Mesodermal cell (in vitro differentiated cells): ENCODE data around the gene EIF4A3.

ENCODE experiments used
- H3K27ac ChIP-seq: 2 replicates; pipeline ENCODE4 v1.7.0; 2013; ENCODE audit warnings: mild to moderate bottlenecking, low read depth, low read length, moderate library complexity; ENCODE audit not compliant: severe bottlenecking
- H3K36me3 ChIP-seq: 2 replicates; pipeline ENCODE4 v1.7.1; 2013; ENCODE audit warnings: mild to moderate bottlenecking, low read length, moderate library complexity; ENCODE audit not compliant: control insufficient read depth, insufficient read depth
- H3K4me1 ChIP-seq: one replicate; pipeline ENCODE4 v1.7.1; 2013; ENCODE audit warnings: mild to moderate bottlenecking, low read length; ENCODE audit not compliant: insufficient read depth, control insufficient read depth, poor library complexity, severe bottlenecking
- H3K4me3 ChIP-seq: 2 replicates; pipeline ENCODE4 v1.7.0; 2013; ENCODE audit warnings: low read length, control low read depth, mild to moderate bottlenecking; ENCODE audit not compliant: insufficient read depth, poor library complexity, severe bottlenecking; ENCODE audit errors: extremely low read depth
- H3K9me3 ChIP-seq: 2 replicates; pipeline ENCODE4 v1.7.1; 2013; ENCODE audit warnings: mild to moderate bottlenecking, low read length, moderate library complexity; ENCODE audit not compliant: control insufficient read depth
- WGBS, 2 experiments: methylation state at CpG; one replicate each; pipeline ENCODE4 v1.1.5; 2013; ENCODE audit warnings: missing lambda C conversion rate in 2 of 2; ENCODE audit not compliant: insufficient coverage in 2 of 2; 5-methylcytosine and 5-hydroxymethylcytosine counted together

The EIF4A3 gene

DNA sequence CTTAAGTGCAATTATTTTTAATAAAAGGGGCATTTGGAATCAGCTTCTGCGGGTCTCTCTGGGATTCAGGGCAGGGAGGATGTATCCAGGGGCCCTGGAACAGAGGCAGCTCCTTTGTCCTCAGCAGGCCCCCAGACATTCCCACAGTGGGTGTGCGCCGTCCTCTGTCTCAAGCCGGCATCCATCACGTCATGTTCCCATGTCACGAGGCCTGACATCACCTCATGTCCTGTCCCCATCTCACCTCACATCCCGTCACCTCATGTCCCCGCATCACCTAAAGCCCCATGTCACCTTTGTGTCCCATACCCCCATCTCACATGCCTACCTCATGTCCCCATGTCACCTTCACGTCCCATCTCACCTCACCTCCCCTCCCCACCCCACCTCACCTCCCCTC lies 27.1 kb downstream of the EIF4A3 start:
- Histone ChIP-seq H3K36me3 (no peaks in the 10 kb centered on the region), H3K9me3 (peaks cover 6% of the 10 kb centered on the region), H3K4me1 (peaks cover 7% of the 10 kb centered on the region), H3K4me3 (no peak overlapping the region), H3K27ac (no peak overlapping the region)
- 91 to 94% methylated on average over 7 to 8 of the region's 9 CpGs for WGBS, 2 experiments

DNA sequence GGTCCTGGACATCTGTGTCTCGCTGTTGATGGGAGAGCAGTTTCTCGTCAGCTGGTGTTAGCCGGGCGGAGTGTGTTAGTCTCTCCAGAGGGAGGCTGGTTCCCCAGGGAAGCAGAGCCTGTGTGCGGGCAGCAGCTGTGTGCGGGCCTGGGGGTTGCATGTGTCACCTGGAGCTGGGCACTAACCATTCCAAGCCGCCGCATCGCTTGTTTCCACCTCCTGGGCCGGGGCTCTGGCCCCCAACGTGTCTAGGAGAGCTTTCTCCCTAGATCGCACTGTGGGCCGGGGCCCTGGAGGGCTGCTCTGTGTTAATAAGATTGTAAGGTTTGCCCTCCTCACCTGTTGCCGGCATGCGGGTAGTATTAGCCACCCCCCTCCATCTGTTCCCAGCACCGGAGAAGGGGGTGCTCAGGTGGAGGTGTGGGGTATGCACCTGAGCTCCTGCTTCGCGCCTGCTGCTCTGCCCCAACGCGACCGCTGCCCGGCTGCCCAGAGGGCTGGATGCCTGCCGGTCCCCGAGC lies 27.6 kb downstream of the EIF4A3 start:
- WGBS, 2 experiments: 95 to 97% methylated on average over 11 to 18 of the region's 24 CpGs
- Histone ChIP-seq H3K4me1 (peaks cover 6% of the 10 kb centered on the region), H3K9me3 (peaks cover 9% of the 10 kb centered on the region), H3K36me3 (no peaks in the 10 kb centered on the region), H3K27ac (no peak overlapping the region), H3K4me3 (no peak overlapping the region)

DNA sequence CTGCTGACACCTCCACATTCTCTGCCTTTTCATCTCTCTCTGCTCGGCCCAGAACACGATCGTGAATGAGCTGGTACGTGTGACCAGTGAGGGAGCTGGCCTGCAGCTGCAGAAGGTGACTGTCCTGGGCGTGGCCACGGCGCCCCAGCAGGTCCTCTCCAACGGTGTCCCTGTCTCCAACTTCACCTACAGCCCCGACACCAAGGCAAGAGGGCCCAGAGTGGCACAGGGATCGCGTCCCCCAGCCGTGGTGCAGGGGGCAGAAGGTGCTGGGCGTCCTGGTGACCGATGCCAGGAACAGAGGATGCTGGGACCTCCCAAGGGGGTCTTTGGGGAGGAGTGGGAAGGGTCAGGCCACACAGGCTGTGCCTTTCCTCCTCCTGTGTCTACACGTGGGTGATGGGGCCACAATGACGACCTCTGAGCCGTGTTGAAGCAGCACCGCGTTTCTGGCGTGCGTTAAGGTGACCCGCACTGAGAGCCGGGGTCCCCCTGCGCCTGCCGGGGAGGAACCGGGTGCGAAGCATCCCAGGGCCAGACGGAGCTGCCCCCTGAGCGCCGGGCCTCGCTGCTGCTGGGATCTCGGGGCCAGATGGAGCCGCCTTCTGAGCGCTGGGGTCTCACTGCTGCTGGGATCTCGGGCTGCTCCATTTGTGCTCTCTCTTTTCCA lies 28.2 kb downstream of the EIF4A3 start:
- no peaks in the 10 kb centered on the region for H3K36me3 ChIP-seq
- peaks cover 9% of the 10 kb centered on the region for H3K9me3 ChIP-seq
- H3K4me3 ChIP-seq: no peak overlapping the region
- no peak overlapping the region for H3K27ac ChIP-seq
- 90 to 93% methylated on average over 29 to 34 of the region's 35 CpGs for WGBS, 2 experiments
- H3K4me1 ChIP-seq: peaks cover 3% of the 10 kb centered on the region

DNA sequence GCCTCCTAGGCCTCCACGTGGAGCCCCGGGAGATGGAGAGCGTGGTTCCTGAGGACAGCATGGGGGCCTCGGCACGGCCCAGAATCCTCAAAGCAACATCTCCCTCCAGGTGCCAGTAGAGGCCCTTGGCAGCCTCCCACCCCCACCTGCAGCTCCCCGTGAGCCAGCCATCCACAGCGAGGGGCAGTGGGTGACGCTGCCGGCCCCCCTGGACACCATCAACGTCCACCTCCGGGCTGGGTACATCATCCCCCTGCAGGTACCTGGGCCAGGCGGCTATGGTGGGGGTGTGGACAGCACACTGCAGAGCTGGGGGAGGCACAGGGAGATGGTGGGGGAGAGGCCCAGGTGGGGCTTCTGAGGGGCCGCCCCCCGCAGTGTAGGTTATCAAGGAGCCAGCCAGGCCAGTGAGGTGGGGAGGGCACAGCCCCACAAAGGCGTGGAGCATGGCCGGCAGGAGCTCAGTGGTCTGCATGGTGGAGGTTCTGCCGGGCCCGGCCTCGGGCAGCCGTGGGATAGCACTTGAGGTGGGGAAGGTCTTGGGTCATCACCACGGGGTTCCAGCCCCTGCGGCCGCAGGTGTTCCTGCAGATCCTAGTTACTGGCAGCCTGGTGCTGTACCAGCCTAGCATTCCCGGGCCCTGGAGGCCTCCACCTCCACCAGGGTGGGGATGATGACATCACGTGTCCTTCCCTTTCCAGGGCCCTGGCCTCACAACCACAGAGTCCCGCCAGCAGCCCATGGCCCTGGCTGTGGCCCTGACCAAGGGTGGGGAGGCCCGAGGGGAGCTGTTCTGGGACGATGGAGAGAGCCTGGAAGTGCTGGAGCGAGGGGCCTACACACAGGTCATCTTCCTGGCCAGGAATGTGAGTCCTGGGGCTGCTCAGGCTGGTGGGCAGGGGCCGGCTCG lies 29.2 kb downstream of the EIF4A3 start:
- peaks cover 3% of the 10 kb centered on the region for H3K4me1 ChIP-seq
- peaks cover 1% of the 10 kb centered on the region for H3K36me3 ChIP-seq
- H3K27ac ChIP-seq: no peak overlapping the region
- no peak overlapping the region for H3K4me3 ChIP-seq
- WGBS, 2 experiments: 94 to 96% methylated on average over 18 to 28 of the region's 31 CpGs
- H3K9me3 ChIP-seq: peaks cover 9% of the 10 kb centered on the region

DNA sequence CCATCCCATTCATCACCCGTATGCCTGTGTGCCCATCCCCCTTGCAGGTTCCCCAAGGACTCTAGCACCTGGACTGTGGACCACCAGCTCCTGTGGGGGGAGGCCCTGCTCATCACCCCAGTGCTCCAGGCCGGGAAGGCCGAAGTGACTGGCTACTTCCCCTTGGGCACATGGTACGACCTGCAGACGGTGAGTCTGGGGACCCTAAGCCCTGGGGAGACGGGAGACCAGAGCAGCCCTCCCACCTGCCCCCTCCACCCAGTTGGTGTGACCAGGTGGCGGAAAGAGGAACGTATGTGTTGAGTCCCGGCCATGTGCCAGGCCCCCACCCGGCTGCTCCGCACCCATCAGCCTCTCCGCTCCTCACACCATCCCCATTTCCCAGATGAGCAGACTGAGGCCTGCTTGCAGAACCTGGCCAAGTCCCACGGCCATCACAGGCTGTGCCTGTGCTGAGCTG lies 30.0 kb downstream of the EIF4A3 start:
- Histone ChIP-seq H3K4me3 (no peak overlapping the region), H3K9me3 (peaks cover 9% of the 10 kb centered on the region), H3K4me1 (peaks cover 3% of the 10 kb centered on the region), H3K27ac (no peak overlapping the region), H3K36me3 (peaks cover 3% of the 10 kb centered on the region)
- 96 to 100% methylated on average over 8 to 13 of the region's 13 CpGs for WGBS, 2 experiments

DNA sequence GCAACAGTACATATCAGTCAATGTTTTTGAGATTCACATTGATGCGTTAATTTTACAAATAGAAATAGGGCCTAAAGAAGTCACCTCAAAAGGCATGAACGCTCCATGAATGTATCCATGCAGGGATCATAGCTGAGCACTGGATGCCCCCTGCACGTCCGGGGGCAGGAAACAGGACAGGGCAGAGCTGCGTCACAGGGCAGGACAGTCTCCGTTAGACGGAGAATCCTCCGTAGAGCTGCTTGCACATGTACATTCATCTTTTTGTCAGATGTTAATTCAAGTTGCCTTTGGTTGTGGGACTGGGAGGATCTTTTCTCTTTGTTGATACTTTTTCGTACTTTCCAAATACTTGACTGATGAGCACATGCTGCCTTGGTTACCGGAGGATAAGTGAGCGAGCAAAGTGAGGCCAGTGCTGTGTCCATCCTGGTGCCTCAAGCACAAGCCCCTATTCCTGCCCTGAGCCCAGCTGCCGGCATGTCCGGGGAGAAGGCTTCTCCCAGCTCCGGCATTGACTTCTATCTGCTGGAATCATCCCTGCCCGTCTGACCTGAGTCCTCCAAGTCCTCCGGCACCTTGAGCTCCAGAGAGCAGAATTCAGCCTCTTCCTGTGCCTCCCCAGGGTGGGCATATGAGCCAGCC lies 30.5 kb downstream of the EIF4A3 start:
- Histone ChIP-seq H3K36me3 (peaks cover 3% of the 10 kb centered on the region), H3K27ac (no peak overlapping the region), H3K4me3 (no peak overlapping the region), H3K4me1 (peaks cover 3% of the 10 kb centered on the region), H3K9me3 (peaks cover 9% of the 10 kb centered on the region)
- 93% methylated on average over 14 to 15 of the region's 16 CpGs for WGBS, 2 experiments

DNA sequence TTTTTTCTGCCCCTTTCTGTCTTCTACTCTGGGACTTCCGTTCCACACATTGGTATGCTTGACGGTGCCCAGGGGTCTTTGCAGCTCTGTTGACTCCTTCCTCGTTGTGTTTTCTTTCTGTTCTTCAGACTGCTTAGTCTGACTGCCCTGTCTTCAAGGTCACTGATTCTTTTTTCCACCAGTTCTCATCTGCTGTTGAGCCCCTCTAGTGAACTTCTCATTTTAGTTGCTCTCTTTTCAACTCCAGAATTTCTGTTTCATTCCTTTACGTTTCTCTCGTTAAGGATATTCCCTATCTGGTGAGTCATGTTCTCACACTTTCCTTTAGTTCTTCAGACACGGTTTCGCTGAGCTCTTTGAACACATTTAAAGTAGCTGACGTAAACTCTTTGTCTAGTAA lies 31.8 kb downstream of the EIF4A3 start:
- 97% methylated on average over 8 of the region's 8 CpGs for whole genome bisulfite sequencing, 2 experiments
- H3K27ac ChIP-seq: no peak overlapping the region
- H3K9me3 ChIP-seq: peaks cover 9% of the 10 kb centered on the region
- H3K4me3 ChIP-seq: no peak overlapping the region
- H3K4me1 ChIP-seq: peaks cover 3% of the 10 kb centered on the region
- peaks cover 3% of the 10 kb centered on the region for H3K36me3 ChIP-seq

DNA sequence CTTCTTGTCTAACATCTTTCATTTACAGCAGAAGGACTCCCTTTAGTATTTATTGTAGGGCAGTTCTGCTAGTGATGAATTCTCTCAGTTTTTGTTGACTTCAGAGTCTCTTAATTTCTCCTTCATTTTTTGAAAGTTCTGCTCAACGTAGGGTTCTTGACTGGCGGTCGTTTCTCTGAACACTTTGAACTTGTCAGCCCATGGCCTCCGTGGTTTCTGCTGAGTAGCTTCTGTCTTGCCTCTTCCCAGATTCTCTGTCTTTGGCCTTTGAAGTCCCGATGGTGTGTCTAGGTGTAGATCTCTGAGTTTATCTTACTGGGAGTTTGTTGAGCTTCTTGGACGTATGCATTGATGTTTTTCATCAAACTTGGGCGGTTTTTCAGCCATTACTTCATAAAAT lies 32.2 kb downstream of the EIF4A3 start:
- H3K4me3 ChIP-seq: no peak overlapping the region
- H3K27ac ChIP-seq: no peak overlapping the region
- H3K9me3 ChIP-seq: peaks cover 9% of the 10 kb centered on the region
- H3K4me1 ChIP-seq: peaks cover 3% of the 10 kb centered on the region
- peaks cover 3% of the 10 kb centered on the region for H3K36me3 ChIP-seq
- 93 to 96% methylated on average over 6 of the region's 7 CpGs for WGBS, 2 experiments

DNA sequence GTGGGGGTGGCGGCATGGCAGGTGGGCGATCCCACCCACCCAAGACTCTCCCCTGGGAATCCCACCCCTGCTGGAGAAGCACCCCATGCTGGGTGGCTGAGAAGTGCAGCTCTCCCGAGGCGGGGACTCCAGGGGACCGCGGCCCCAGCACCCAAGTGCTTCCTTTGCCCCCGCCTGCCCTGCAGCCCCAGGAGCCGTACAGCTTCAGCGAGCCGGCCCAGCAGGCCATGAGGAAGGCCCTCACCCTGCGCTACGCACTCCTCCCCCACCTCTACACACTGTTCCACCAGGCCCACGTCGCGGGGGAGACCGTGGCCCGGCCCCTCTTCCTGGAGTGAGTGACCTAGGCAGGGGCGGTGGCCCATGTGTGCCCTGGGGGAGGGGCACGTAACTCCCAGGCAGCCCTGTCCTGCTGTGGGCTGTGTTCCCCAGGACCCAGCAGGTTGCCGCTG lies 33.9 kb downstream of the EIF4A3 start:
- Histone ChIP-seq H3K4me3 (no peak overlapping the region), H3K36me3 (peaks cover 3% of the 10 kb centered on the region), H3K4me1 (peaks cover 3% of the 10 kb centered on the region), H3K27ac (no peak overlapping the region), H3K9me3 (peaks cover 9% of the 10 kb centered on the region)
- 66 to 85% methylated on average over 10 to 13 of the region's 20 CpGs for WGBS, 2 experiments

DNA sequence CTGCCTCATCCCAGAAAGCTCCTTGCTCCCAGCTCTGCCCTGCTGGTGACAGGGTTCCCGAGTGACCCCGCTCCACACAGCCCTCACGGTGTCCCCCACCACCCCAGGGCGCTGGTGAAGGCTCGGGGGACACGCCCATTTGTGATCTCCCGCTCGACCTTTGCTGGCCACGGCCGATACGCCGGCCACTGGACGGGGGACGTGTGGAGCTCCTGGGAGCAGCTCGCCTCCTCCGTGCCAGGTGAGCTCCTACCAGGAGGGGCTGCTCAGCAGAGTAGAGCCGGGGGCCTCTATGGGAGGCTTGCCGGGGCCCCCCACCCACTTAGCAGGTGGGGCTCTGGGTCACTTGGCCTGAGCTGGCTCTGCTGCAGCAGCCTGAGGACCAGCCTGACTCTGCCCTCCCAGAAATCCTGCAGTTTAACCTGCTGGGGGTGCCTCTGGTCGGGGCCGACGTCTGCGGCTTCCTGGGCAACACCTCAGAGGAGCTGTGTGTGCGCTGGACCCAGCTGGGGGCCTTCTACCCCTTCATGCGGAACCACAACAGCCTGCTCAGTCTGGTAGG lies 34.4 kb downstream of the EIF4A3 start:
- Histone ChIP-seq H3K4me3 (no peak overlapping the region), H3K36me3 (peaks cover 3% of the 10 kb centered on the region), H3K4me1 (peaks cover 3% of the 10 kb centered on the region), H3K9me3 (peaks cover 9% of the 10 kb centered on the region), H3K27ac (no peak overlapping the region)
- whole genome bisulfite sequencing, 2 experiments: 92 to 97% methylated on average over 15 to 20 of the region's 24 CpGs
